GM20431 (cell line): ENCODE data around the gene PHF3.
"Not testable (repeated sequence)": the region's sequence is repeated elsewhere in the genome, so short reads cannot be mapped to it uniquely, and the experiment has no call there.

Experiments used
- in situ Hi-C: fragments of 300-500 bp; cut with MseI, MboI; formaldehyde crosslinking; loops from one replicate; pipeline ENCODE4 v1.15.0; 2020; ENCODE audit warnings: low sequenced_read_pairs; ENCODE audit not compliant: unreplicated experiment

PHF3 gene

GRCh38 chr6:63705707-63706106, 70.1 kb downstream of the PHF3 start:
- in situ Hi-C loops: no loop called here

DNA sequence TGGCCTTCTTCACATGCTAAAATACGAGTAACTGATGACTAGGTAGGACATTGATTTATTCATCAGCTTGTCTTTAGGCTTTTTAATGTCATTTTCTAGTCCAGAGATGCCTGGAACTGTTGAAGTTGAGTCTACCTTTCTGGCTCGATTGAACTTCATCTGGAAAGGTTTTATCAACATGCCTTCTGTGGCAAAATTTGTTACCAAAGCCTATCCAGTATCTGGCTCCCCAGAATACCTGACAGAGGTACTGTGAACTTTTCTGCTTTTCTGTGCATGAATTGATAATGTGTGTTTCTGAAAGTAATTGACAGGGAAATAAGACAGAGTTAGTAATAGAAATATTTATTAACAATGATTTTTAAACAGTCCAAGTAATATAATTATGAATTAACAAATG, 71.0 kb downstream of the PHF3 start:
- in situ Hi-C loops: no loop called here

GRCh38 chr6:63708631-63709030, 73.0 kb downstream of the PHF3 start:
- in situ Hi-C loops: no loop called here

DNA sequence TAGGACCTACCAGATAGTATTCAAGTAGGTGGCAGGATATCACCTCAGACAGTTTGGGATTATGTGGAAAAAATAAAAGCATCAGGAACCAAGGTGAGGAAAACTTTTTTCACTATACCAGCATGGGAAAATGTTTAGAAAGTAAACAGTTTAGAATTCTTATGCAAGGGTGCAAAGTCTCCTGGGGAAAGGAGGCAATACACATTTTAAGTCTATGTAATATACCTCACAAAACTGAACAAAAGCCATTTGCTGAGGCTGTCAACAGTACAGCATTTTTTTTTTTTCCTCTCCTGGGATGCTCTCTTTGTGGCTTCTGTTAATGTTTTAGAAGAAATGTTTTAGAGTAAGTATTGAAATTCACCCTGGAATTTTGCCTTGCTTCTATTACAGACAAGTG, 73.5 kb downstream of the PHF3 start:
- in situ Hi-C loops: no loop called here

GRCh38 chr6:63713332-63713731, 77.7 kb downstream of the PHF3 start:
- in situ Hi-C loops: no loop called here

GRCh38 chr6:63714091-63714490, 78.5 kb downstream of the PHF3 start:
- in situ Hi-C loops: no loop called here

GRCh38 chr6:63716169-63716568, 80.6 kb downstream of the PHF3 start:
- in situ Hi-C loops: no loop called here

GRCh38 chr6:63721181-63721580, 85.6 kb downstream of the PHF3 start:
- in situ Hi-C loops: no loop called here

- in situ Hi-C loops: no loop called here
Measured at GRCh38 chr6:63724721-63725120, 89.1 kb downstream of the PHF3 start.

DNA sequence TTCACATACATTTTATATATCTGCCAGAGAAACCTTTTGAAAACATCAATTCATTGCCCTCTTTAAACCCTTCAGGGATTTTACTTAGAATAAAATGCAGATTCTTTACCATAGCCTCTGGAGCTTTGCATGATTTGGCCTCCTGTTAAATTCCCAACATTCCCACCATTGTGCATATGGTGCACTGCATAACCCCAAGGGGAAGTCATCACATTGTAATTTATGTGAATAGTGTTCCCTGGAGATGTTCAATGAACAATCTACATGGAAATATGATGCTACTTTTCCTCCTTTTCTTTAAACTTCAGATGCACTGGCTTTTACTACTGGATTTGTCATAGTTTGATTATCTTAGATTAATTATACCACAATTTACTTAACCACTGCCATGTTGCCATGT, 94.7 kb downstream of the PHF3 start:
- in situ Hi-C loops: no loop called here

GRCh38 chr6:63731930-63732329, 96.3 kb downstream of the PHF3 start:
- in situ Hi-C loops: no loop called here

GRCh38 chr6:63732336-63732735, 96.7 kb downstream of the PHF3 start:
- in situ Hi-C loops: no loop called here

GRCh38 chr6:63734923-63735322, 99.3 kb downstream of the PHF3 start:
- in situ Hi-C loops: no loop called here

GRCh38 chr6:63738190-63738589, 102.6 kb downstream of the PHF3 start:
- in situ Hi-C loops: not testable (repeated sequence)

DNA sequence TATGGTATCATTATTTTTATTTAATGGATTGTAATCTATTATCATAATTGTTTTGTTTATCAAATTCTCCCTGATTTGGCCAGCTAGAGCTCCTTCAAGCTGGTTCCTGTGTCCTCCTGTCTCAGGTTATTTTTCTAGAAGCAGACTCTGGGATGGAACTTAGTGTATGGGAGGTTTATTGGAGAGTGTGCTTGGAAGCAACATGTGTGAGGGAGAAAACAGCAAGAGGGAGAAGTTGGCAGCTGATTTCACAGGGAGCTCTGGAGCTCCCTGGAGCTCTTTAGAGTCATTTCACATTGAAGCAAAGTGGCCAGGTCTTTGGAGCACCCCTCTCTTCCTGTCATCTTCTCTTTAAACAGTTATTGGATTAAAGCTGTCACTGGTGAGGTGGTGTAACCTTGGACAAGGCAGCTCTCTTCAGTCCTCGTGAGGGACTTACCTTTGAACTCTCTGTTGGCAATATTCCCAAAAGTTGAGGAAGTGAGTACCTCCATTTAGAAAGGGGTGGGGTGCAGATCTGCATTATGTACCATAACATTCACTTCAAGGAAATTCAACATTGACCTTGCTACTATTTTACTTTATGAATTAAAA, 103.6 kb downstream of the PHF3 start:
- in situ Hi-C loops: no loop called here

DNA sequence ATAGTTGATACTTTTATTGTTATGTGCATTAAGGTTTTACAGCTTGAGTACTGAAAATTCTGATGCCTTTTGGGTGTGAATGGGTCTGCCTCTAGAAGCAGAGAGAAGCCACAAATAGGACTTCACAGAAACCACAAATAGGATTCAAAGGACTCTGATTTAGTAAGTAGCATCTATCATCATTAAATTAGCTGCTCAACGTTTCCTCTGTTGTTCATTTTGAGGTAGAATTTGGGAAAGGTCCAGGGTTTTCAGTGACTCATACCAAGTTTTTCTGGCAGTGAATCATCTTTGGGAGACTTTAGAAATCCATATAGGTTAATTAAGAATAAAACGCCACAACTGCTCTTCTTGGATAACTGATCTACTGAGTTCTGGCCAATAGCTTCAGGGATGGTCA, 105.1 kb downstream of the PHF3 start:
- in situ Hi-C loops: no loop called here

- in situ Hi-C loops: no loop called here
Measured at GRCh38 chr6:63742060-63742459, 106.5 kb downstream of the PHF3 start.

DNA sequence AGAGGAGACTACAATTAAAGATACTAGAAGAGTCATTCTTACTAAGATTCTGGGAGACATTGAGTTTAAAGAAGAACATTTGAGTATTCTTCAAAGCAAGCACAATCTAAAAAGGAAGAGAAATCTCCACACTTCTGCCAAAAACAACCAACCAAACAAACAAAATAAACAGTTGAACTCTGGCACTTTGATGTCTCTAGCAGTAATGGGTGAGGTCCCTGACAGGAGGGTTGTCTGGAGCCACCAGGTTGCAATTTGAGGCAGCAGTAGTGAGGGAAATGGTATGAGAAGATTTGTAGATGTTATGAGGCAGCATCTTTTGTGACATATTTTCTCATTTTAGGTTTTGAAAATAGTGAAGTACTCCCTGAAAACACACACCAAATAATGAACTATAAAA, 108.1 kb downstream of the PHF3 start:
- in situ Hi-C loops: no loop called here

DNA sequence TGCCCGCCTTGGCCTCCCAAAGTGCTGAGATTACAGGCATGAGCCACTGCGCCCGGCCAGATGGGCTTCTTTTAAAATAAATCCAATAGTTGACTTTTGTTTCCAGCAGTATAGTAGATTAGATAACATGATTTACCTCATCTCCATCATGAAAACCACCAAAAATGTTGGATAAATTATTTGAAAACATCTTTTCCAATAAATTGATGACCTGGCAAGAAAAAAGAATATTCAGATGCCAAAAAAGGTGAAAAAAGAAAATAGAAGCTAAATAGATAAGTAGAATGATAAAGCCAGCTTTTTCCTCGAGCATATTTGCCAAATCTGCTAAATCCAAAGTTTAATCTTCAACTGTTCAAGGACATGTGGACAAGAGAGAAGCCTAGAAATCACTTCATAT, 109.2 kb downstream of the PHF3 start:
- in situ Hi-C loops: no loop called here

- in situ Hi-C loops: no loop called here
Measured at GRCh38 chr6:63745784-63746183, 110.2 kb downstream of the PHF3 start.

- in situ Hi-C loops: loop anchor here (25.0 kb wide), 1 partner anchor 413 kb away; no protein-coding TSS in a partner anchor
Measured at GRCh38 chr6:63750400-63750799, 114.8 kb downstream of the PHF3 start.

DNA sequence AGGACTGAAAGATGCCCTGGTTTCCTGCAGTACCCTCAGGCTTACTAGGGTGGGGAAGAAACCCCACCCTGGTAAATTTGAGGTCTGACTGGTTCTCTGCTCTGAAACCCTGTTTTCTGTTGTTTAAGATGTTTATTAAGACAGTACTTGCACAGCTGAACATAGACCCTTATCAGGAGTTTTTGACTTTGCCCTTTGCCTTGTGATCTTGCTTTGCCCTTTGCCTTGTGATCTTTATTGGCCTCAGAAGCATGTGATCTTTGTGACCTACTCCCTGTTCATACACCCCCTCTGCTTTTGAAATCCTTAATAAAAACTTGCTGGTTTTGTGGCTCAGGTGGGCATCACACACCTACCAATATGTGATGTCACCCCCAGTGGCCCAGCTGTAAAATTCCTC, 121.7 kb downstream of the PHF3 start:
- in situ Hi-C loops: loop anchor here (25.0 kb wide), 1 partner anchor 420 kb away; no protein-coding TSS in a partner anchor
